ENCODE results near the gene GPR158. TPM values are rescaled to one million over a fixed set of nuclear protein-coding genes. Genes with fewer than 3 reads are reported as not detected.

The GPR158 gene
- total RNA-seq, 1 experiment from 2014 or later = 2.9 TPM

- no peaks in the 10 kb centered on the region for H3K4me1 ChIP-seq (ENCODE audit: control insufficient read depth in 1 of 2, insufficient read depth in 2 of 2, low read length in 2 of 2)
- no peak overlapping the region for H3K9ac ChIP-seq (ENCODE audit: low read length)
- no peak overlapping the region for H3K4me2 ChIP-seq (ENCODE audit: low read length)
- TF ChIP-seq CBX3 (IDR thresholded peaks at IDR 0.05; ENCODE audit: low read depth) = no peak
- TF ChIP-seq YY1 (IDR thresholded peaks at IDR 0.05; ENCODE audit: extremely low read depth, insufficient replicate concordance, low read depth, low read length) = no peak
- TF ChIP-seq ZFX (IDR thresholded peaks at IDR 0.05) = no peak
- no peak for TF ChIP-seq ELF1 (IDR thresholded peaks at IDR 0.05; ENCODE audit: borderline replicate concordance, low read depth)
- TF ChIP-seq REST (IDR thresholded peaks at IDR 0.05; ENCODE audit: low read depth) = no peak
- no peak for TF ChIP-seq ATF3 (IDR thresholded peaks at IDR 0.05)
- TF ChIP-seq, protein P1, sequence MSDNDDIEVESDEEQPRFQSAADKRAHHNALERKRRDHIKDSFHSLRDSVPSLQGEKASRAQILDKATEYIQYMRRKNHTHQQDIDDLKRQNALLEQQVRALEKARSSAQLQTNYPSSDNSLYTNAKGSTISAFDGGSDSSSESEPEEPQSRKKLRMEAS (IDR thresholded peaks at IDR 0.05) = no peak
- no peak for TF ChIP-seq CEBPB (IDR thresholded peaks at IDR 0.05; ENCODE audit: low read depth)
- no peak for TF ChIP-seq JUND (IDR thresholded peaks at IDR 0.05)
- TF ChIP-seq SP1 (IDR thresholded peaks at IDR 0.05; ENCODE audit: low read depth) = no peak
- TF ChIP-seq RAD21 (IDR thresholded peaks at IDR 0.05; ENCODE audit: low read depth) = no peak
- no peak for TF ChIP-seq ZBTB33 (IDR thresholded peaks at IDR 0.05; ENCODE audit: extremely low read depth, insufficient replicate concordance, low read length)
- no peak for TF ChIP-seq FOSL1 (IDR thresholded peaks at IDR 0.05; ENCODE audit: low read depth)
- no peak for TF ChIP-seq EZH2phosphoT487 (IDR thresholded peaks at IDR 0.05; ENCODE audit: borderline replicate concordance)
- TF ChIP-seq EZH2 (IDR thresholded peaks at IDR 0.05) = no peak
- no peak for TF ChIP-seq POLR2A (IDR thresholded peaks at IDR 0.05; ENCODE audit: borderline replicate concordance, extremely low read depth, insufficient read depth, insufficient read length)
- POLR2A ChIA-PET = no interaction called here
- no peak overlapping the region for H2AFZ ChIP-seq (ENCODE audit: low read depth, low read length, poor library complexity, severe bottlenecking)
- no peaks in the 10 kb centered on the region for H3K9me3 ChIP-seq (ENCODE audit: control insufficient read depth in 1 of 2, insufficient read depth in 1 of 2, low read depth in 1 of 2, low read length in 2 of 2)
- H3K27ac ChIP-seq (ENCODE audit: low read depth, low read length) = no peak overlapping the region
- RAD21 ChIA-PET (ENCODE audit: low non-redundant PET in 1 of 2, low total read pairs in 2 of 2, uncharacterized antibody in 2 of 2, unreplicated experiment in 2 of 2) = no interaction called here
- no peaks in the 10 kb centered on the region for H3K36me3 ChIP-seq (ENCODE audit: control insufficient read depth in 1 of 2, insufficient read depth in 2 of 2, low read length in 2 of 2)
- no peaks in the 10 kb centered on the region for H4K20me1 ChIP-seq (ENCODE audit: insufficient read depth)
- no peaks in the 10 kb centered on the region for H3K27me3 ChIP-seq (ENCODE audit: insufficient read depth, low read length)
- H3K9me2 ChIP-seq (ENCODE audit: insufficient read depth) = no peaks in the 10 kb centered on the region
- no peak overlapping the region for H3K4me3 ChIP-seq (replicated peaks in 1 of 2; ENCODE audit: low read depth in 1 of 2, low read length in 2 of 2)
- H3K79me2 ChIP-seq (ENCODE audit: insufficient read depth, low read length) = no peaks in the 10 kb centered on the region
- no peak for ATAC-seq
- no peak for DNase-seq (ENCODE audit: low read depth, low spot score)
- BruUV-seq (replicated peaks) = no TSS peak
- CTCF ChIA-PET = no interaction called here
- intact Hi-C loops (cut with micrococcal nuclease) = no loop called here
Observed at GRCh38 chr10:25425776-25426175, 251.0 kb downstream of the GPR158 start.
